ENCODE measurements around the gene ACSS1.

The ACSS1 gene

GRCh38 chr20:25057234-25058050, 497 bp downstream of the ACSS1 start:
- DNase-seq: peak; percentile 87

GRCh38 chr20:25056690-25057233, 1.2 kb downstream of the ACSS1 start:
- DNase-seq: no peak

GRCh38 chr20:25055711-25056495, 2.0 kb downstream of the ACSS1 start:
- DNase-seq: no peak

GRCh38 chr20:25054995-25055629, 2.8 kb downstream of the ACSS1 start:
- DNase-seq: no peak

GRCh38 chr20:25054096-25054820, 3.7 kb downstream of the ACSS1 start:
- no peak for DNase-seq

- DNase-seq: no peak
Measured at GRCh38 chr20:25053255-25054031, 4.5 kb downstream of the ACSS1 start.

- DNase-seq: peak; percentile 42
Measured at GRCh38 chr20:25052255-25053194, 5.4 kb downstream of the ACSS1 start.

GRCh38 chr20:25051386-25052155, 6.4 kb downstream of the ACSS1 start:
- peak; percentile 20 for DNase-seq

- DNase-seq: peak; percentile 44
Measured at GRCh38 chr20:25050501-25051350, 7.2 kb downstream of the ACSS1 start.

GRCh38 chr20:25050082-25050481, 7.9 kb downstream of the ACSS1 start:
- DNase-seq: no peak

- no peak for DNase-seq
Measured at GRCh38 chr20:25049261-25050060, 8.5 kb downstream of the ACSS1 start.

- no peak for DNase-seq
Measured at GRCh38 chr20:25048519-25048952, 9.4 kb downstream of the ACSS1 start.

- no peak for DNase-seq
Measured at GRCh38 chr20:25047766-25048165, 10.2 kb downstream of the ACSS1 start.

- no peak for DNase-seq
Measured at GRCh38 chr20:25046736-25047666, 10.9 kb downstream of the ACSS1 start.

- no peak for DNase-seq
Measured at GRCh38 chr20:25046181-25046641, 11.7 kb downstream of the ACSS1 start.

- DNase-seq: no peak
Measured at GRCh38 chr20:25045343-25045712, 12.6 kb downstream of the ACSS1 start.
